ENCODE results near the gene HTRA1. TPM values are rescaled to one million over a fixed set of nuclear protein-coding genes. Genes with fewer than 3 reads are reported as not detected.

HTRA1 gene
- polyA plus RNA-seq, 1 donor from 2014 or later: 1.4 TPM

GRCh38 chr10:122474131-122474818, 12.9 kb downstream of the HTRA1 start:
- no peak overlapping the region for H3K4me2 ChIP-seq (ENCODE audit: low read length)
- H3F3A ChIP-seq (ENCODE audit: insufficient read depth, low read length, poor library complexity, severe bottlenecking): no peaks in the 10 kb centered on the region
- H3K27me3 ChIP-seq (ENCODE audit: insufficient read depth, low read depth, low read length): no peaks in the 10 kb centered on the region
- H4K20me1 ChIP-seq (ENCODE audit: insufficient read depth): no peaks in the 10 kb centered on the region
- H2AFZ ChIP-seq (ENCODE audit: low read depth, low read length): no peak overlapping the region
- H3K36me3 ChIP-seq (ENCODE audit: insufficient read depth, low read length): no peaks in the 10 kb centered on the region
- no peaks in the 10 kb centered on the region for H3K9me2 ChIP-seq (ENCODE audit: insufficient read depth, low read length)
- no peak for TF ChIP-seq SMC3 (conservative IDR thresholded peaks at IDR 0.05; ENCODE audit: poor library complexity)
- no peak overlapping the region for H3K9ac ChIP-seq (ENCODE audit: low read length)
- H3K4me3 ChIP-seq (ENCODE audit: low read length): no peak overlapping the region
- no peaks in the 10 kb centered on the region for H3K9me3 ChIP-seq (ENCODE audit: low read length)
- no peak overlapping the region for H3K27ac ChIP-seq (ENCODE audit: low read length)
- no peaks in the 10 kb centered on the region for H3K79me2 ChIP-seq (replicated peaks; ENCODE audit: insufficient read depth, low read length)

DNA sequence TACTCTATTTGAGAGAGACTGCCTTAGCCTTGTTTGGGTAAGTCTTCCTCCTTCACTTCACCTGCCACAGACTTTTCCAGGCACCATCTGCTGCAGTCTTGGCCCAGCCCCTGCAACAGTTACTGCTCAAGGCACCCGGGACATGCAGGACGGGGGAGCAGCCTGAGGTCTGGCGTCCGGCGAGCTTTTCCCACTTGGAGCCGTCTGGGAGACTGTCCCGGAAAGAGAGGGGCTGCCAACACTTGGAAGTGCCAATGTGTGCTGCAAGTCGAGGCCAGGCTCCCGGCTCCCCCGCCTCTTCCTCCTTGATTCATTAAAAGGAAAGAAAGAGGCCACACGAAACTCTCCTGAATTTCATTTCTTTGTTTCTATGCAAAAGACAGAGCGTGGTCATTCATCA, 13.7 kb downstream of the HTRA1 start:
- no peak for TF ChIP-seq POLR2AphosphoS5 (IDR thresholded peaks at IDR 0.05)
- no peak for TF ChIP-seq EP300 (conservative IDR thresholded peaks at IDR 0.05; ENCODE audit: poor library complexity, severe bottlenecking)
- no peak for TF ChIP-seq CTCF (IDR thresholded peaks at IDR 0.05; ENCODE audit: poor library complexity, severe bottlenecking)
- TF ChIP-seq TAF1 (IDR thresholded peaks at IDR 0.05; ENCODE audit: low read depth): no peak
- no peak for TF ChIP-seq MXI1 (conservative IDR thresholded peaks at IDR 0.05; ENCODE audit: poor library complexity, severe bottlenecking)
- TF ChIP-seq SMC3 (conservative IDR thresholded peaks at IDR 0.05; ENCODE audit: poor library complexity): no peak
- TF ChIP-seq RAD21 (conservative IDR thresholded peaks at IDR 0.05): no peak
- TF ChIP-seq EZH2 (IDR thresholded peaks at IDR 0.05; ENCODE audit: borderline replicate concordance, insufficient read depth, low read length, poor library complexity, severe bottlenecking): no peak
- no peak for TF ChIP-seq REST (IDR thresholded peaks at IDR 0.05; ENCODE audit: borderline replicate concordance)
- H3F3A ChIP-seq (ENCODE audit: insufficient read depth, low read length, poor library complexity, severe bottlenecking): no peaks in the 10 kb centered on the region
- H3K9ac ChIP-seq (ENCODE audit: low read length): no peak overlapping the region
- H3K27me3 ChIP-seq (ENCODE audit: insufficient read depth, low read depth, low read length): no peaks in the 10 kb centered on the region
- H3K79me2 ChIP-seq (replicated peaks; ENCODE audit: insufficient read depth, low read length): no peaks in the 10 kb centered on the region
- no peak overlapping the region for H3K4me2 ChIP-seq (ENCODE audit: low read length)
- H3K4me3 ChIP-seq (ENCODE audit: low read length): no peak overlapping the region
- H3K9me3 ChIP-seq (ENCODE audit: low read length): no peaks in the 10 kb centered on the region
- H3K27ac ChIP-seq (ENCODE audit: low read length): no peak overlapping the region
- no peaks in the 10 kb centered on the region for H3K9me2 ChIP-seq (ENCODE audit: insufficient read depth, low read length)
- no peaks in the 10 kb centered on the region for H3K36me3 ChIP-seq (ENCODE audit: insufficient read depth, low read length)
- H2AFZ ChIP-seq (ENCODE audit: low read depth, low read length): no peak overlapping the region
- H4K20me1 ChIP-seq (ENCODE audit: insufficient read depth): no peaks in the 10 kb centered on the region
